COLO829 (cell line): ENCODE measurements around the gene PLEKHA7.

Source experiments
- DNase-seq: peaks from one replicate; pipeline ENCODE4 v3.0.0; 2012; ENCODE audit warnings: low spot score

The PLEKHA7 gene

GRCh38 chr11:16773981-16774935 lies 240.0 kb downstream of the PLEKHA7 start:
- no peak for DNase-seq

GRCh38 chr11:16772141-16772512 lies 242.1 kb downstream of the PLEKHA7 start:
- DNase-seq: no peak

GRCh38 chr11:16771350-16772140 lies 242.7 kb downstream of the PLEKHA7 start:
- DNase-seq: no peak

DNA sequence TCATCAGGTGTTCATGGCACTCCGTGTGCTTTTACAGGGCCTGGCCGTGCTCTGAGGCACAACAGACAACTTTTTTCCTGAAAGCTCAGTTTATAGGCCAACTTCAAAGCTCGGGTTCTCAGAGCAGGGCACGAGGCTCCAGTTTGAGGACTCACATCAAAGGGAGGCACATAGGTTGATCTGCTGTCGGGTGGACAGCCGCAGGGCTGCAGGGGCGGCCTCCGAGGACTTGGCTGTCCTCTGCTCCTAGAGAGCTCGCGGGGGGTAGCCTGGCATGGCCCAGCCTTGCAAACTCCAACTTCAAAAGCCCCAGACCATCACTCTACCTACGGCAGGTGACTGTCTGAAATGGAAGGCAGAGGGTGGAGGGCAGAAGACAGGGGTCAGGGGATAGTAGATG lies 244.2 kb downstream of the PLEKHA7 start:
- DNase-seq: no peak

DNA sequence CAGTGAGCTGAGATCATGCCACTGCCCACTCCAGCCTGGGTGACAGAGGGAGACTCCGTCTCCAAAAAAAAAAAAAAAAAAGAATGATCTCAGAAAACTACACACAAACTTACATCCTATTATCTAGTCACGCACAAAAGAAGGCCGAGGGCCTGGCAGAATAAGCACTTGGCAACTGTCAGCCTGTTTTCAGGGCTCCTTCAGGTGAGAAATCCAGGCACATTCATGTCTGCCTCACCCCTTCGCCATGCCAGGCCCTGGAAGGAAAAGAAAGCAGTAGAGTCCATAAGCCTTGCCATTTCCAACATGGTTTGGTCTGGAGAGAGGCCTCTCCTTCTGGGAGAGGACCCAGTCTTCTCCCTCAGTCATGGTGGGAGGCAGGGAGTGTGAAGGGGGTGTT lies 244.8 kb downstream of the PLEKHA7 start:
- no peak for DNase-seq

DNA sequence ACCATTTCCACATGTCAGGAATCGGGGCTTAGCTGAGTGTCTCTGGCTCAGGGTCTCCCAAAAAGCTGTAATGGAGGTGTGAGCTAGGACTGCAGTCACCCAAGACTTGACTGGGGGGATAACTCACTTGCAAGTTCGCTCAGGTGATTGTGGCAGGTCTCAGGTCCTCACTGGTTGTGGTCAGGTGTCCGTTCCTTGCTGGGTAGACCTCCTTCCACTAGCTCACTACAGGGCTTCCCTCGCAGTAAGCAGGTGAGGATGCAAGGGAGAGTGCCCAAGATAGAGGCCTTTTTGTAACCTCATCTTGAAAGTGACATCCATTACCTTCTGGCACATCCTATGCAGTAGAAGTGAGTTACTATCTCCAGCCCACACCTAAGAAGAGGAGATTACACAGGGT lies 246.3 kb downstream of the PLEKHA7 start:
- DNase-seq: no peak

- DNase-seq: no peak
Observed at GRCh38 chr11:16767137-16767536, 247.1 kb downstream of the PLEKHA7 start.

- DNase-seq: no peak
Observed at GRCh38 chr11:16764888-16765287, 249.3 kb downstream of the PLEKHA7 start.

GRCh38 chr11:16763746-16764145 lies 250.5 kb downstream of the PLEKHA7 start:
- no peak for DNase-seq

- DNase-seq: no peak
Observed at GRCh38 chr11:16759857-16760508, 254.2 kb downstream of the PLEKHA7 start.

GRCh38 chr11:16758382-16759024 lies 255.7 kb downstream of the PLEKHA7 start:
- DNase-seq: no peak

GRCh38 chr11:16750417-16750816 lies 263.8 kb downstream of the PLEKHA7 start:
- no peak for DNase-seq

DNA sequence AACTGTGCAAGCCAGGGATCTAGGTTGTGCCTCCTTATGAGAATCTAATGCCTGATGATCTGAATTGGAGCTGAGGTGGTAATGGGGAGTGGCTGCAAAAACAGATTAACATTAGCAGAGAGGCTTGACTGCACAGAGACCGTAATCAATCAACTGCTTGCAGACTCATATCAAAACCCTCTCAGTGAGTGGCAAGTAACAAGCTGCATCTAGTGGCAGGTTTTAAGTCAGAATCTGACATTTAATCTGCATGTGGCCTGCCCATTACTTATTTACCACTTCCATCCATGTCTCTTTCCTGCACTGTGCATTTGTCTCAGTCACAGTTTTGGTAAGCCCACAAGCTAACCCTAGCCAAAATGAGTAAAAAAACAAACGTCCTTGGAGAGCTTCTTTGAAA lies 264.5 kb downstream of the PLEKHA7 start:
- DNase-seq: no peak

- no peak for DNase-seq
Observed at GRCh38 chr11:16749092-16749491, 265.1 kb downstream of the PLEKHA7 start.

- DNase-seq: no peak
Observed at GRCh38 chr11:16745950-16746605, 268.1 kb downstream of the PLEKHA7 start.

DNA sequence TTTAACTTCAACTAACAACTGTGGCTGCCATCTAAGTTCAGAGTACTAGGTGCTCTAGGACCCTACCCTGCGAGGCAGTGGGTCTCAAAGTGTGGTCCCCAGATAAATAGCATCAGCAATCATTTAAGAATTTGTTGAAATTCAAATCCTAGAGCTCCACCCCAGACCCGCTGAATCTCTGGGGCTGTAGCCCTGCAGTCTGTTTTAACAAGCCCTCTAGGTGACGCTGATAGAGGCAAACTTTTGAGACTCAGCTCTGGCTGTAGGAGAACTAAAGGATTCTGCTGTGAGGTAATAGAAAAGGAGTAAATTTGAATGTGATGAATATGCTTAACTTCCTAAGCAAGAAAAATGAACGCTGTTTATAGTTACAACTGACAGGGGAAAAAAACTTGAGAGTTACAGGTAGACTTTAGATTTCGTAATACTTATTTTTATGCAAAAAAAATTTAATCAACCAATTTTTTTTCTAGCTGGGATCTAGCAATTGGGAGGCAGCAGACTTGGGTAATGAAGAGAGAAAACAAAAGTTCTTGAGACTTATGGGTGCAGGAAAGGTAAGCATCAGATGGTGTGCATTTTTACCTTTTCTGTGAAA lies 270.0 kb downstream of the PLEKHA7 start:
- no peak for DNase-seq

GRCh38 chr11:16743478-16743877 lies 270.7 kb downstream of the PLEKHA7 start:
- DNase-seq: no peak

- DNase-seq: no peak
Observed at GRCh38 chr11:16741473-16741872, 272.7 kb downstream of the PLEKHA7 start.

- peak; percentile 44 for DNase-seq
Observed at GRCh38 chr11:16738947-16739815, 275.0 kb downstream of the PLEKHA7 start.
